Loucy (cell line): Measurements from ENCODE around the gene CD19.

ENCODE experiments used
- EZH2phosphoT487 ChIP-seq: fragments of 200-600 bp; IDR thresholded peaks from 2 replicates; pipeline ENCODE4 v1.6.1; 2018; ENCODE audit warnings: antibody characterized with exemption, mild to moderate bottlenecking, moderate library complexity, borderline replicate concordance
- TF ChIP-seq, protein P1 (sequence below): fragments of 200-600 bp; sonication (generic); conservative IDR thresholded peaks from 2 replicates; pipeline ENCODE4 v1.5.1; 2014; ENCODE audit warnings: mild to moderate bottlenecking, antibody characterized with exemption, low read length

DNA sequence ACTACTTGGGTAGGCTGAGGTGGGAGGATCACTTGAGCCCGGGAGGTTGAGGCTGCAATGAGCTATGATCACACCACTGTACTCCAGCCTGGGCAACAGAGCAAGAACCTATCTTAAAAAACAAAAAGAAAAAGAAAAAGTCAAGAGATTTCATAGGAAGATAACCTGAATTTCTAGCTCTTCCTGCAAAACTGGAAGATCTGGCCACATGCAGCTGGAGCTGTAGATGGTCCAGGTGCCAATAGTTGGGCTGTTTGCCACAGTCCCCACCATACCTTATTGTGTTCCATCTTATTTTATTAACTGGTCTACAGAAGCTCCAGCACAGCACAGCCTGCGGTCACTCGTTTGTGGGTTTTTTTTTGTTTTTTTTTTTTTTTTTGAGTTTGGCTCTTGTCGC, 38.5 kb upstream of the CD19 start:
- TF ChIP-seq, protein P1, sequence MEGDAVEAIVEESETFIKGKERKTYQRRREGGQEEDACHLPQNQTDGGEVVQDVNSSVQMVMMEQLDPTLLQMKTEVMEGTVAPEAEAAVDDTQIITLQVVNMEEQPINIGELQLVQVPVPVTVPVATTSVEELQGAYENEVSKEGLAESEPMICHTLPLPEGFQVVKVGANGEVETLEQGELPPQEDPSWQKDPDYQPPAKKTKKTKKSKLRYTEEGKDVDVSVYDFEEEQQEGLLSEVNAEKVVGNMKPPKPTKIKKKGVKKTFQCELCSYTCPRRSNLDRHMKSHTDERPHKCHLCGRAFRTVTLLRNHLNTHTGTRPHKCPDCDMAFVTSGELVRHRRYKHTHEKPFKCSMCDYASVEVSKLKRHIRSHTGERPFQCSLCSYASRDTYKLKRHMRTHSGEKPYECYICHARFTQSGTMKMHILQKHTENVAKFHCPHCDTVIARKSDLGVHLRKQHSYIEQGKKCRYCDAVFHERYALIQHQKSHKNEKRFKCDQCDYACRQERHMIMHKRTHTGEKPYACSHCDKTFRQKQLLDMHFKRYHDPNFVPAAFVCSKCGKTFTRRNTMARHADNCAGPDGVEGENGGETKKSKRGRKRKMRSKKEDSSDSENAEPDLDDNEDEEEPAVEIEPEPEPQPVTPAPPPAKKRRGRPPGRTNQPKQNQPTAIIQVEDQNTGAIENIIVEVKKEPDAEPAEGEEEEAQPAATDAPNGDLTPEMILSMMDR, result no peak
- TF ChIP-seq EZH2phosphoT487, result no peak
